Liver (tissue), 3 donors: Measurements from ENCODE around the gene LSG1.

Experiments used
- EGR1 ChIP-seq, 2 donors: IDR thresholded peaks; 2 replicates each; pipeline ENCODE4 v1.6.1; 2016 to 2018; ENCODE audit warnings: antibody characterized with exemption in 2 of 2, low read depth in 2 of 2
- FOXA1 ChIP-seq: IDR thresholded peaks from 2 replicates; pipeline ENCODE4 v1.6.1; 2016; ENCODE audit warnings: antibody characterized with exemption
- JUND ChIP-seq, 2 donors: IDR thresholded peaks; 2 replicates each; pipeline ENCODE4 v1.6.1; 2016; ENCODE audit warnings: antibody characterized with exemption in 2 of 2
- RAD21 ChIP-seq, 2 donors: IDR thresholded peaks; 2 replicates each; pipeline ENCODE4 v1.6.1; 2016; ENCODE audit warnings: antibody characterized with exemption in 2 of 2, mild to moderate bottlenecking in 2 of 2
- SP1 ChIP-seq: IDR thresholded peaks from 2 replicates; pipeline ENCODE4 v1.6.1; 2018; ENCODE audit warnings: antibody characterized with exemption, mild to moderate bottlenecking
- YY1 ChIP-seq: IDR thresholded peaks from 2 replicates; pipeline ENCODE4 v1.6.1; 2016; ENCODE audit warnings: antibody characterized with exemption, mild to moderate bottlenecking
- TF ChIP-seq, protein P1 (sequence below): fragments of 150-350 bp; IDR thresholded peaks from 2 replicates; pipeline ENCODE4 v1.5.1; 2017; ENCODE audit warnings: improper control_type of control experiment, low read depth, low read length; ENCODE audit not compliant: missing input control
- TF ChIP-seq, protein P2 (sequence below): IDR thresholded peaks from 2 replicates; pipeline ENCODE4 v1.6.1; 2016; ENCODE audit warnings: antibody characterized with exemption, mild to moderate bottlenecking
- donor health status: healthy.
- donor health status: healthy.

DNA sequence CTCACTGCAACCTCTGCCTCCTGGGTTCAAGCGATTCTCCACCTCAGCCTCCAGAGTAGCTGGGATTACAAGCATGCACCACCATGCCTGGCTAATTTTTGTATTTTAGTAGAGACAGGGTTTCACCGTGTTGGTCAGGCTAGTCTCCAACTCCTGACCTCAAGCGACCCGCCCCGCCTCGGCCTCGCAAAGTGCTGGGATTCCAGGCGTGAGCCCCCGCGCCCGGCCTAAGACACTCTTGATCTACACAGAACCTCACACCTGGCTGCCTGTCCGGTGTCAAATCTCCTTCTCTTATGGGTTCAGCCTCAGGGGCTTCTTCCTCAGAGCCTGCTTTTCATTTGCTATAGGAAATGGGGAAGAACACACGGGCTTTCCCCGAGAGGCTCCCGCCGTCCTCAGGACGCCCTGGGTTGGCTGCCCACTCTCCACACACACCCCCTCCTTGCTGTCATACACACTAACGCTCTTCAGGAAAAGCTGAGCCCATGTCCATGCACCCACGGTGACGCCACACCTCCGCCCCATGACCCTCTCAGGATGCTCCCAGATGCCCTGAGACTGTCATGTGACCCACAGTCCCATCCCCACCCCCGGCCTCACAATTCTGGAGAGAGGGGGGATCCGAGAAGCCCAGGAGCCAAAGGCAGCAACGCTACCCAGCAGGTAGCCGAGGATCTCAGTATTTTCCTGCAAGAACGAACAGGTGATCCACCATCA is 49.2 kb downstream of the LSG1 start:
- TF ChIP-seq RAD21 (IDR thresholded peaks at IDR 0.05) (no peak), JUND (IDR thresholded peaks at IDR 0.05) (no peak), FOXA1 (no peak), SP1 (no peak), EGR1 (IDR thresholded peaks at IDR 0.05; ENCODE audit: low read depth in 2 of 2) (no peak), YY1 (no peak)
- TF ChIP-seq, protein P1, sequence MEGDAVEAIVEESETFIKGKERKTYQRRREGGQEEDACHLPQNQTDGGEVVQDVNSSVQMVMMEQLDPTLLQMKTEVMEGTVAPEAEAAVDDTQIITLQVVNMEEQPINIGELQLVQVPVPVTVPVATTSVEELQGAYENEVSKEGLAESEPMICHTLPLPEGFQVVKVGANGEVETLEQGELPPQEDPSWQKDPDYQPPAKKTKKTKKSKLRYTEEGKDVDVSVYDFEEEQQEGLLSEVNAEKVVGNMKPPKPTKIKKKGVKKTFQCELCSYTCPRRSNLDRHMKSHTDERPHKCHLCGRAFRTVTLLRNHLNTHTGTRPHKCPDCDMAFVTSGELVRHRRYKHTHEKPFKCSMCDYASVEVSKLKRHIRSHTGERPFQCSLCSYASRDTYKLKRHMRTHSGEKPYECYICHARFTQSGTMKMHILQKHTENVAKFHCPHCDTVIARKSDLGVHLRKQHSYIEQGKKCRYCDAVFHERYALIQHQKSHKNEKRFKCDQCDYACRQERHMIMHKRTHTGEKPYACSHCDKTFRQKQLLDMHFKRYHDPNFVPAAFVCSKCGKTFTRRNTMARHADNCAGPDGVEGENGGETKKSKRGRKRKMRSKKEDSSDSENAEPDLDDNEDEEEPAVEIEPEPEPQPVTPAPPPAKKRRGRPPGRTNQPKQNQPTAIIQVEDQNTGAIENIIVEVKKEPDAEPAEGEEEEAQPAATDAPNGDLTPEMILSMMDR = no peak
- TF ChIP-seq, protein P2, sequence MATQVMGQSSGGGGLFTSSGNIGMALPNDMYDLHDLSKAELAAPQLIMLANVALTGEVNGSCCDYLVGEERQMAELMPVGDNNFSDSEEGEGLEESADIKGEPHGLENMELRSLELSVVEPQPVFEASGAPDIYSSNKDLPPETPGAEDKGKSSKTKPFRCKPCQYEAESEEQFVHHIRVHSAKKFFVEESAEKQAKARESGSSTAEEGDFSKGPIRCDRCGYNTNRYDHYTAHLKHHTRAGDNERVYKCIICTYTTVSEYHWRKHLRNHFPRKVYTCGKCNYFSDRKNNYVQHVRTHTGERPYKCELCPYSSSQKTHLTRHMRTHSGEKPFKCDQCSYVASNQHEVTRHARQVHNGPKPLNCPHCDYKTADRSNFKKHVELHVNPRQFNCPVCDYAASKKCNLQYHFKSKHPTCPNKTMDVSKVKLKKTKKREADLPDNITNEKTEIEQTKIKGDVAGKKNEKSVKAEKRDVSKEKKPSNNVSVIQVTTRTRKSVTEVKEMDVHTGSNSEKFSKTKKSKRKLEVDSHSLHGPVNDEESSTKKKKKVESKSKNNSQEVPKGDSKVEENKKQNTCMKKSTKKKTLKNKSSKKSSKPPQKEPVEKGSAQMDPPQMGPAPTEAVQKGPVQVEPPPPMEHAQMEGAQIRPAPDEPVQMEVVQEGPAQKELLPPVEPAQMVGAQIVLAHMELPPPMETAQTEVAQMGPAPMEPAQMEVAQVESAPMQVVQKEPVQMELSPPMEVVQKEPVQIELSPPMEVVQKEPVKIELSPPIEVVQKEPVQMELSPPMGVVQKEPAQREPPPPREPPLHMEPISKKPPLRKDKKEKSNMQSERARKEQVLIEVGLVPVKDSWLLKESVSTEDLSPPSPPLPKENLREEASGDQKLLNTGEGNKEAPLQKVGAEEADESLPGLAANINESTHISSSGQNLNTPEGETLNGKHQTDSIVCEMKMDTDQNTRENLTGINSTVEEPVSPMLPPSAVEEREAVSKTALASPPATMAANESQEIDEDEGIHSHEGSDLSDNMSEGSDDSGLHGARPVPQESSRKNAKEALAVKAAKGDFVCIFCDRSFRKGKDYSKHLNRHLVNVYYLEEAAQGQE = no peak
